Measurements from ENCODE around the gene ZMYND11.
"Not testable (repeated sequence)": the region's sequence is repeated elsewhere in the genome, so short reads cannot be mapped to it uniquely, and the experiment has no call there.

DNA sequence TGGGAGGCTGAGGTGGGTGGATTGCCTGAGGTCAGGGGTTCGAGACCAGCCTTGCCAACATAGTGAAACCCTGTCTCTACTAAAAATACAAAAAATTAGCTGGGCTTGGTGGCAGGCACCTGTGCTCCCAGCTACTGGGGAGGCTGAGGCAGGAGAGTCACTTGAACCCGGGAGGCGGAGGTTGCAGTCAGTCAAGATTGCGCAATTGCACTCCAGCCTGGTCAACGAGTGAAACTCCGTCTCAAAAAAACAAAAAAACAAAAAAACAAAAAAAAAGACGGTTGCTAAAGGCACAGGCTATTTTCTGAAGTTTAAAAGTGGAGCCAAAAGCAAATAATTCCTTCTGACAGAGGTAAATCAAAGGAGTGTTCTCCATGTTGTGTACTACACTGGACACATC, 50.3 kb downstream of the ZMYND11 start:
- TF ChIP-seq, protein P1, sequence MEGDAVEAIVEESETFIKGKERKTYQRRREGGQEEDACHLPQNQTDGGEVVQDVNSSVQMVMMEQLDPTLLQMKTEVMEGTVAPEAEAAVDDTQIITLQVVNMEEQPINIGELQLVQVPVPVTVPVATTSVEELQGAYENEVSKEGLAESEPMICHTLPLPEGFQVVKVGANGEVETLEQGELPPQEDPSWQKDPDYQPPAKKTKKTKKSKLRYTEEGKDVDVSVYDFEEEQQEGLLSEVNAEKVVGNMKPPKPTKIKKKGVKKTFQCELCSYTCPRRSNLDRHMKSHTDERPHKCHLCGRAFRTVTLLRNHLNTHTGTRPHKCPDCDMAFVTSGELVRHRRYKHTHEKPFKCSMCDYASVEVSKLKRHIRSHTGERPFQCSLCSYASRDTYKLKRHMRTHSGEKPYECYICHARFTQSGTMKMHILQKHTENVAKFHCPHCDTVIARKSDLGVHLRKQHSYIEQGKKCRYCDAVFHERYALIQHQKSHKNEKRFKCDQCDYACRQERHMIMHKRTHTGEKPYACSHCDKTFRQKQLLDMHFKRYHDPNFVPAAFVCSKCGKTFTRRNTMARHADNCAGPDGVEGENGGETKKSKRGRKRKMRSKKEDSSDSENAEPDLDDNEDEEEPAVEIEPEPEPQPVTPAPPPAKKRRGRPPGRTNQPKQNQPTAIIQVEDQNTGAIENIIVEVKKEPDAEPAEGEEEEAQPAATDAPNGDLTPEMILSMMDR (IDR thresholded peaks at IDR 0.05; ENCODE audit: low read length) = not testable (repeated sequence)
- not testable (repeated sequence) for TF ChIP-seq EZH2 (IDR thresholded peaks at IDR 0.05; ENCODE audit: borderline replicate concordance, low read length)

Data from OCI-LY1 (cell line).